GM12878 (cell line): ENCODE results near the gene FAM53B. TPM values are rescaled to one million over a fixed set of nuclear protein-coding genes. Genes with fewer than 3 reads are reported as not detected.

Experiments used
- ATAC-seq: fragments of 200-7000 bp; cut with Tn5 transposase; 3 replicates; pipeline ENCODE4 v1.9.1; 2020; ENCODE audit warnings: mild to moderate bottlenecking, moderate library complexity
- BruUV-seq: library from RNA; stranded (reverse); fragments of 400-500 nt; replicated peaks from 2 replicates; lab custom pipeline; 2021; lab: Mats Ljungman, UMichigan
- CTCF ChIA-PET: fragments of 300-600 bp; sonication (Branson Sonifier 250); formaldehyde crosslinking; extraction: SDS; loops from one replicate; lab custom pipeline; 2021; ENCODE audit warnings: inconsistent platforms; lab: Yijun Ruan, JAX
- POLR2A ChIA-PET: fragments of 350-600 bp; formaldehyde crosslinking; extraction: SDS; loops from one replicate; lab custom pipeline; 2021; ENCODE audit warnings: inconsistent platforms; lab: Charles Lee
- RAD21 ChIA-PET: fragments of 300-600 bp; sonication (Branson Sonifier 250); formaldehyde crosslinking; loops from one replicate; lab custom pipeline; 2023; ENCODE audit warnings: antibody characterized with exemption; ENCODE audit not compliant: unreplicated experiment; lab: Charles Lee
- SMC1A ChIA-PET: fragments of 300-600 bp; sonication (Branson Sonifier 250); formaldehyde crosslinking; loops from one replicate; lab custom pipeline; 2023; ENCODE audit not compliant: unreplicated experiment, uncharacterized antibody; lab: Charles Lee
- DNase-seq: peaks from one replicate; pipeline ENCODE4 v3.0.0-alpha.2; 2011; ENCODE audit warnings: low read depth, low spot score
- FAIRE-seq: peaks from 3 replicates; lab custom pipeline; 2011; peaks lifted over from hg19 to GRCh38; lab: Jason Lieb, UNC
- H2AFZ ChIP-seq: 2 replicates; pipeline ENCODE4 v1.6.0; 2011; ENCODE audit warnings: low read depth, low read length, control low read depth; ENCODE audit not compliant: control insufficient read depth
- H3K27ac ChIP-seq: 2 replicates; pipeline ENCODE4 v1.5.1; 2011; ENCODE audit warnings: control low read depth; ENCODE audit not compliant: control insufficient read depth, insufficient read depth
- H3K27me3 ChIP-seq, 2 experiments: replicated peaks in 1 of 2; 2 replicates each; pipeline versions ENCODE4 v1.6.0 to v1.6.1; 2011; ENCODE audit warnings: low read length in 1 of 2; ENCODE audit not compliant: control insufficient read depth in 2 of 2, insufficient read depth in 2 of 2
- H3K36me3 ChIP-seq, 2 experiments: 2 replicates each; pipeline ENCODE4 v1.5.1; 2011; ENCODE audit warnings: low read length in 1 of 2; ENCODE audit not compliant: control insufficient read depth in 2 of 2, insufficient read depth in 2 of 2
- H3K4me1 ChIP-seq: 2 replicates; pipeline ENCODE4 v1.6.1; 2011; ENCODE audit warnings: mild to moderate bottlenecking, low read length, moderate library complexity, mixed read lengths; ENCODE audit not compliant: control insufficient read depth, insufficient read depth
- H3K4me2 ChIP-seq: 2 replicates; pipeline ENCODE4 v1.6.0; 2011; ENCODE audit warnings: control low read depth; ENCODE audit not compliant: control insufficient read depth, insufficient read depth
- H3K4me3 ChIP-seq: fragments of 200-600 bp; sonication (generic); 2 replicates; pipeline ENCODE4 v1.5.1; 2016
- H3K79me2 ChIP-seq: 2 replicates; pipeline ENCODE4 v1.6.0; 2011; ENCODE audit warnings: low read length; ENCODE audit not compliant: control insufficient read depth, insufficient read depth
- H3K9ac ChIP-seq: 2 replicates; pipeline ENCODE4 v1.8.0; 2011; ENCODE audit warnings: low read length, control low read depth, mixed read lengths; ENCODE audit not compliant: control insufficient read depth, insufficient read depth
- H3K9me3 ChIP-seq: replicated peaks from 3 replicates; pipeline ENCODE4 v1.5.1; 2011; ENCODE audit warnings: mild to moderate bottlenecking, low read length; ENCODE audit not compliant: control insufficient read depth, insufficient read depth
- H4K20me1 ChIP-seq: 2 replicates; pipeline ENCODE4 v1.6.0; 2011; ENCODE audit not compliant: control insufficient read depth, insufficient read depth
- CHD4 ChIP-seq: fragments of 200-600 bp; sonication (generic); IDR thresholded peaks from 2 replicates; pipeline ENCODE4 v1.6.1; 2016; ENCODE audit warnings: mild to moderate bottlenecking
- JUND ChIP-seq: IDR thresholded peaks from 2 replicates; pipeline ENCODE4 v1.6.1; 2012; ENCODE audit warnings: low read depth, mild to moderate bottlenecking, low read length, improper control_type of control experiment, moderate library complexity
- MLLT1 ChIP-seq: fragments of 450-650 bp; IDR thresholded peaks from 2 replicates; pipeline ENCODE4 v1.6.1; 2016; ENCODE audit warnings: mild to moderate bottlenecking
- MYB ChIP-seq: fragments of 150-350 bp; IDR thresholded peaks from 2 replicates; pipeline ENCODE4 v1.6.1; 2014; ENCODE audit warnings: mild to moderate bottlenecking, low read depth, low read length, borderline replicate concordance
- POU2F2 ChIP-seq: IDR thresholded peaks from 3 replicates; pipeline ENCODE4 v1.6.1; 2011; ENCODE audit warnings: low read depth, mild to moderate bottlenecking, low read length, borderline replicate concordance
- RELB ChIP-seq: fragments of 450-650 bp; IDR thresholded peaks from 2 replicates; pipeline ENCODE4 v1.6.1; 2017; ENCODE audit warnings: low read depth, mild to moderate bottlenecking, moderate library complexity
- TAF1 ChIP-seq: IDR thresholded peaks from 2 replicates; pipeline ENCODE4 v1.6.1; 2011; ENCODE audit warnings: mild to moderate bottlenecking, low read depth, low read length, borderline replicate concordance
- TCF7 ChIP-seq: IDR thresholded peaks from 2 replicates; pipeline ENCODE4 v1.6.1; 2014; ENCODE audit warnings: antibody characterized with exemption, borderline replicate concordance
- ZBTB11 ChIP-seq: fragments of 450-650 bp; formaldehyde crosslinking; IDR thresholded peaks from 2 replicates; pipeline ENCODE4 v1.5.0; 2022; ENCODE audit warnings: mild to moderate bottlenecking, missing genetic modification characterization
- WGBS: methylation state at CpG from one replicate; pipeline ENCODE4 v1.1.6; 2016; ENCODE audit warnings: low lambda C conversion rate; ENCODE audit not compliant: insufficient replicate concordance, insufficient coverage; ENCODE audit errors: missing lambda C conversion rate; 5-methylcytosine and 5-hydroxymethylcytosine counted together
- in situ Hi-C: fragments of 300-500 bp; cut with MboI; formaldehyde crosslinking; loops from 9 replicates; pipeline ENCODE4 v1.14.3; 2018; ENCODE audit warnings: mixed read lengths
- intact Hi-C: fragments of 100-400 bp; cut with micrococcal nuclease; formaldehyde crosslinking; loops from one replicate; pipeline ENCODE4 v1.14.2; 2022; ENCODE audit not compliant: unreplicated experiment
- polyA plus RNA-seq, 11 experiments: library from polyadenylated mRNA; depleted of rRNA in 4 of 11; unstranded in 6 of 11; stranded (reverse) in 5 of 11; fragments of >200 nt; fragmentation: Nextera tagmentation in 4 of 11; fragmentation: Illumina TruSeq in 1 of 11; extraction: Ambion mirVana in 4 of 11; extraction: Trizol in 1 of 11; gene quantifications; 1 replicate in 1 of 11; 2 replicates in 10 of 11; pipeline versions ENCODE4 v1.2.1 to v1.2.3, GENCODE V29; 2011 to 2016; ENCODE audit warnings: inconsistent platforms in 2 of 11, missing spikeins in 2 of 11, low read depth in 1 of 11
- total RNA-seq, 4 experiments: library from RNA; depleted of rRNA in 3 of 4; stranded (reverse); fragments of >200 nt in 3 of 4; fragmentation: Illumina TruSeq in 1 of 4; extraction: Trizol in 1 of 4; gene quantifications; 2 replicates each; pipeline versions ENCODE4 v1.2.1 to v1.2.3, GENCODE V29; 2013 to 2021

The FAM53B gene
- total and polyA plus RNA-seq, 10 of the 15 experiments (the other 5 are each of a cell fraction or from before 2014, with no cell fraction given) = 0.05 to 26.3 (median 8.1) TPM

DNA sequence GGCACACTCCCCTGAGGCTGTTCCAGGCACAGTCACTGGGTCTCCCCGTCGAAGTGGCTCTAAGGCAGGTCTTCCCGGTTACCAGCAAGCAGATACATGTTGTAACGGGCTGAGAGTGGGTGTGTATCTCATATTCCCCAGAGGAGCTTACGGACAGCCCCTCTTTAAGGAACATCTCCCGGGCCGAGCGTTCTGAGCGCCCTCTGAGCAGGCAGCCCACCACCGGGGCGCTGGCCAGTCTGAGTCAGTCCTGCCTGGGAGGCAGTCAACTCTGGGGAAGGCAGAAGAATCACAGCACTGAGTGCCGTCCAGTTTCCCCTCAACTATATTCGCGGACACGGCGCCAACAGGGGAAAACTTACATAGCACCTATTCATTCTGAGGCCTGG, 165.2 kb downstream of the FAM53B start:
- no TSS peak for BruUV-seq
- H4K20me1 ChIP-seq = no peaks in the 10 kb centered on the region
- in situ Hi-C loops (no loop called here), intact Hi-C loops (no loop called here)
- ChIA-PET RAD21 (no interaction called here), SMC1A (no interaction called here), CTCF (no interaction called here), POLR2A (no interaction called here)
- no peaks in the 10 kb centered on the region; a peak in 1 of 4 replicates for H3K27me3 ChIP-seq
- no peak overlapping the region for H3K4me2 ChIP-seq
- no peak overlapping the region for H2AFZ ChIP-seq
- no peak overlapping the region for H3K27ac ChIP-seq
- no peak for ATAC-seq
- no peaks in the 10 kb centered on the region for H3K4me1 ChIP-seq
- 64% methylated on average over 16 of the region's 16 CpGs for WGBS
- DNase-seq = no peak
- TF ChIP-seq MLLT1 (no peak), CHD4 (no peak), TAF1 (no peak), RELB (no peak), POU2F2 (no peak), ZBTB11 (CRISPR knock-in tag) (no peak), TCF7 (no peak), JUND (no peak), MYB (no peak)
- H3K9me3 ChIP-seq = no peaks in the 10 kb centered on the region
- H3K9ac ChIP-seq = no peak overlapping the region
- H3K4me3 ChIP-seq = no peak overlapping the region
- H3K79me2 ChIP-seq = no peaks in the 10 kb centered on the region
- no peak for FAIRE-seq
- no peaks in the 10 kb centered on the region for H3K36me3 ChIP-seq
